Activated CD4-positive, CD25-positive, alpha-beta regulatory T cell (primary cell): Measurements from ENCODE around the gene KCNJ5.

Experiments
- DNase-seq, 4 experiments: peaks; one replicate each; lab custom pipeline; 2025; lab: John Stamatoyannopoulos, UW

The KCNJ5 gene

GRCh38 chr11:128956401-128957201 lies 65.4 kb downstream of the KCNJ5 start:
- DNase-seq, result no peak

GRCh38 chr11:128957202-128957482 lies 66.0 kb downstream of the KCNJ5 start:
- DNase-seq, result no peak

- no peak for DNase-seq
These were observed 70.5 kb downstream of the KCNJ5 start for GRCh38 chr11:128961645-128962044.

- no peak for DNase-seq
These were observed 71.7 kb downstream of the KCNJ5 start for GRCh38 chr11:128962896-128963295.

GRCh38 chr11:128963744-128964325 lies 72.7 kb downstream of the KCNJ5 start:
- DNase-seq, result no peak

GRCh38 chr11:128964463-128964930 lies 73.3 kb downstream of the KCNJ5 start:
- no peak for DNase-seq

- no peak for DNase-seq
These were observed 74.3 kb downstream of the KCNJ5 start for GRCh38 chr11:128965485-128965884.

GRCh38 chr11:128967578-128967977 lies 76.4 kb downstream of the KCNJ5 start:
- DNase-seq, result no peak

- no peak for DNase-seq
These were observed 77.8 kb downstream of the KCNJ5 start for GRCh38 chr11:128968916-128969315.
